ENCODE measurements around the gene GABRG2.

GABRG2 gene

GRCh38 chr5:162196351-162196750 is 128.8 kb downstream of the GABRG2 start:
- DNase-seq, result no peak

DNA sequence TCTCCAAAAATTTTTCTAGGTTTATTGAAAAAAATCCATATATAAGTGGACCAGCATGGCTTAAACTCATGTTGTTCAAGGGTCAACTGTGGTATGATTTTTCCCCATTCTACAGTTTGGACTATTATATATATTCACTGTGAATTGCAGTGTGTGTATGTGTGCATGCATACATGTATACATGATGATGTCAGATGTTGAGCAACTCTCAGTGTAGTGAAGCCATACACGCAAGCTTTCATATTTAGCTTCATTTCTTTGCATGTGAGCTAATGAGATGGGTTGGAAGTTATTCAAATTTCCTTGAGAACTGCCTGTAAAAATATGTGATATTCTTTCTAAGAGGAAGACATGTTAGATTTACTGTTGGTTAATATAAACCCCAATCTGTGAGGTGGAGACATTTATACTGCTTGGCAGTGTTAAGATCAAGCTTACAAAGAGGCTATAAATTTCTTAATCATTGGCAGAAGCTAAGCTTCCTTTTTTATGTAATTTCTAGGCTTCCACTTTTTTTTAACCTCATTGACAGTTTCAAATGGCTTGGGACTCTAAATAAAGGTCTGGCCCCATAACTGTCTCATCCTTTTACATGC is 134.8 kb downstream of the GABRG2 start:
- no peak for DNase-seq

All from activated CD8-positive, alpha-beta memory T cell treated with anti-CD3 and anti-CD28 coated beads for 24 hours (primary cell).